NCI-H2196 (cell line): Measurements from ENCODE around the gene CX3CL1.

ENCODE experiments used
- DNase-seq: peaks from one replicate; lab custom pipeline; 2025; ENCODE audit not compliant: unreplicated experiment; lab: John Stamatoyannopoulos, UW

CX3CL1 gene

DNA sequence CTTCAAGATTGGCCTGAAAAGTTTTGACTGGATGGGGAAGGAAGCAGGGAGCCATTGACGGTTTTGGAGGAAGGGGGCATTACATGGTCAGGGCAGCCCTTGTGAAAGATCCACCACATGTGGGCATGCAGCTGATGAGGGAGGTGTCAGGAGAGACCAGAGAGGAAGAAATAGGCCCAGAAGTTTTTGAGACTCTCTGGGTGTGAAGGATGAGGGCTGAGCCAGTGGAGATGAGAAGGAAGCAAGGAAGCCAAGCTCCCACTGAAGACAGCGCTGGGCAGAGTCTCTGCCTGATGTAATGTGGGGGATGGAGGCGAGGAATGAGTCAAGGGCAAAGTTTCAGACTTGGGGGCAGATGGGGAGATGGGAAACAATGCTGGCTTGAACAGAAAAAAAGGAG lies 32.8 kb downstream of the CX3CL1 start:
- DNase-seq, result no peak

DNA sequence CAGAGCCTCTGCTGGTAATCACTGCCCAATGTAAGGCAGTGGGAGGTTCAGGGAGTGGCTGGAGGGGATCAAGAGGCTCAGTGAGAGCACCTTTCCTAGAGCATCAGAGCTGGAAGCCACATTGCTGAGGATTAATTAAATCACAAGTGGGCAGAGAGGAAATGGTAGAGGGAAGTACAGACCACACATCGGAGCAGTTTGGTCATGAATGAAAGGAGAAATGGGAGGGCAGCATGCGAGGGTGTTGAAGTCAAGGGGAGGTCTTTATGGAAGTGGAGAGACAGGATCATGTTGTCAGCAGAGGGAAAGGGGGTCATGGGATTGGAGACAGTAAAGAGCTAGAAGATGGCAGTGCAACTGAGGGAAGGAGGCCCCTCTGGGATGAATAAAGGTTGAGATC lies 34.6 kb downstream of the CX3CL1 start:
- no peak for DNase-seq

- no peak for DNase-seq
These were observed 35.4 kb downstream of the CX3CL1 start for GRCh38 chr16:57407521-57408353.

- no peak for DNase-seq
These were observed 36.8 kb downstream of the CX3CL1 start for GRCh38 chr16:57409065-57409464.

- peak; percentile 21 for DNase-seq
These were observed 37.7 kb downstream of the CX3CL1 start for GRCh38 chr16:57409870-57410587.

GRCh38 chr16:57411362-57411976 lies 39.2 kb downstream of the CX3CL1 start:
- no peak for DNase-seq

DNA sequence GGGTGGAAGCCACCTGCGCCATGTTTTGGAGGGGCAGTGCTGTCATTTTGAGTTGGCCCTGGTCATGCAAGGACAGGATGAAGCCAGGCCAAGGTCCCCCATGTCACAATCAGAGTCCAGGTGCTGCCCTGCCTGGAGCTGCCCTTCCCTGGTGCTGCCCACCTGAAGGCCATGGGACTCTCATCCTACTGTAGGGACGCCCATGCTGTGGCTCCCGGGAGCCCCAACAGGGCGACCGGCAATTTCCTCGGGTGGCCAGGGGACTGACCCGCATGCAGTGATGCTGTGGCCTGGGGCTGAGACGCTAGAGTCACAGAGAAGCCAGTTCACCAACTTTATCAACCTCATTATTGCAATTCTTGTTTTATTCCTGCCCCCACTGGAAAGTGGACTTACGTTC lies 40.3 kb downstream of the CX3CL1 start:
- no peak for DNase-seq

DNA sequence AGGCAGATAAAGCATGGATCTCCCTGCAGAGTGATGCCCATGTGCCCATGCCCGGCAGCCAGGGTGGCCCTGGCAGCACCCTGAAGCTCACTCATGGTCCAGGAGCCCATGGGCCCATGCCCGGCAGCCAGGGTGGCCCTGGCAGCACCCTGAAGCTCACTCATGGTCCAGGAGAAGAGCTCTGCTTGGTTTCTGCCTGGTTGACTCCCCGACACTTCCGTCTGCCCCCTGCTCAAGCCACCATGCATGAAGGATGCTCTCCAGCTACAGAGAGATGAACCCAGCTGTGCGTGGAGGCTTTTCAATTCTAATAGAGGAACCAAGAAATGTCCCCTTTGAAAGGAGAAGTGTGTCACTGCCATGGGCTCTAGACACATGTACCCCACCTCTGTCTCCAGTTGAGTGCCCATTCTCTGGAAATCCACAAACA lies 41.0 kb downstream of the CX3CL1 start:
- no peak for DNase-seq

DNA sequence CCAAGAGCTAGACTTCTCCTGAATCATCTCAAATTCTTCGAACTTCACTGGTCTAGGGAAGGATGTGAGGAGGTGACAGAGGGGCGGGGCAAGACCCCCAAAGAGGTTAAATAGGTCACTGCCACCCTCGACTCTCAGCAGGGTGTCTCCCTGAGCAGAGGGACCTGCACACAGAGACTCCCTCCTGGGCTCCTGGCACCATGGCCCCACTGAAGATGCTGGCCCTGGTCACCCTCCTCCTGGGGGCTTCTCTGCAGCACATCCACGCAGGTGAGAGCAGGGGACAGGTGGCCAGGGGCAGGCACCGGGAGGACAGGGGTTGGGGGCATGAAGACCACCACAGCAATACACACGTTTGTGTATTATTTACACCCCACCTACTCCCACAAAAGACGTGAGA lies 41.4 kb downstream of the CX3CL1 start:
- DNase-seq, result no peak

- DNase-seq, result no peak
These were observed 43.8 kb downstream of the CX3CL1 start for GRCh38 chr16:57416084-57416483.

DNA sequence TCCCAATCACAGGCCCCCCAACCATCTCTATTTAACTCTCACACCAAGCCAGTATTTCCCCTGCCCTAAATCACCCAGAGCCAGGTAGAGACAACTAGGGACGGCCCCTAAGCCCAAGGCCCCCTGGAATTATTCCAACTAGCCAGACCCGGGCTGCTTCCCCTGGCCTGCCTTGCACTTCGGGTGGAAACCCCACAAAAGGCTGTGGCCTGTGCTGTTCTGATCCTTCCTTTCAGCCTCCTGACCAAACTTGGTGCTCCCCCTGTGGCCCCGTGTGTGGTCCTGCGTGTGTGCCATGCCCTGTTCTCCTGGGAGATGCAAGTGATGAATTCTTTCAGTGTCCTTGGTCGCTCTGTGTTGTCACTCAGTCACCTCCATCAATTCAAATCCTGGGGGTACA lies 47.2 kb downstream of the CX3CL1 start:
- no peak for DNase-seq

DNA sequence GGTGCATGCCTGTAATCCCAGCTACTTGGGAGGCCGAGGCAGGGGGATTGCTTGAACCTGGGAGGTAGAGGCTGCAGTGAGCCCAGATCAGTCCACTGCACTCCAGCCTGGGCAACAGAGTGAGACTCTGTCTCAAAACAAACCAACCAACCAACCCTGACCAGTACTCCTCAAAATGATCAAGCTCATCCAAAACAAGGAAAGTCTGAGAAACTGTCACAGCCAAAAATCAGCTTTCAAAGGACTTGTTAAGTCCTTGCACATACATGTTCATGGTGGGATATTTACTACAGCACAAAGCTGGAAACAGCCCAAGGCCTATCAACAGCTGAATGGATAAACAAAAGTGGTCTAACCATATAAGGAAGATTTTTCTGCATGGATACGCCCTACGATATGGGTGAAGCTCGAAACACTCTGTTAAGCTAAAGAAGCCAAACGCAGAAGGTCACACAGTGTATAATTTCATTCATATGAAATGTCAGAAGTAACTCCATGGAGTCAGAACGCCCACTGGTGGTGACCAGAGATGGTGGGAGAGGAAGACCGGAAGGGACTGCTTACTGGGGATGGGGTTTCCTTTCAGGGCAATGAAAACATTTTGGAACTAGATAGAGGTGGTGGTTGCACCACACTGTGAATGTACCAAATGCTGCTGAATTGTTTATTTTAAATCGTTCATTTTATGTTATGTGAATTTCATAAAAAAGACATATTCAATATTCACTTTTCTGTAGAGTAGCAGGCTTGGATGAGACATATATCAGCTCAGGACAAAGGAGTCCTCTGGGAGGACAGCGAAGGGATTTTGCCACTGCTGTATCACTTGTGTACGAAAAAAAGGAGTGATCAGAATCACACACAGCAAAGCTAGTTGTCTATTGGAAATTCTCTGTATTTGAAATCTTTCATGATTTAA lies 50.0 kb downstream of the CX3CL1 start:
- DNase-seq, result no peak

DNA sequence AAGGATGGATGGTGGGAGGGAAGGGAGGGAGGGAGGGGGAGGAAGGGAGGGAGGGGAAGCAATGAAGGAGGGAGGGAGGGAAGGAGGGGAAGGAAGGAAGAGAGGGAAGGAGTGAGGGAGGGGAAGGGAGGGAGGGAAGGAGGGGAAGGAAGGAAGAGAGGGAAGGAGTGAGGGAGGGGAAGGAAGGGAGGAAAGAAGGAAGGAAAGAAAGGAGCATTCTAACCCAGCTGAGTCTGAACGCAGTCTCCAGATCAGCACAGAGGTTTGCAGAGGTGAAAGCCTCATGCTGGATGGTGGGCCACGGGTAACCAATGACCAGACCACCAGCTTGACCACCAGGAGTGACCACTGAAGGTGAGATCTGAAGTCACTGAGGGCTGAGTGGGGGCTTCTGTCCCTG lies 50.9 kb downstream of the CX3CL1 start:
- DNase-seq, result no peak

DNA sequence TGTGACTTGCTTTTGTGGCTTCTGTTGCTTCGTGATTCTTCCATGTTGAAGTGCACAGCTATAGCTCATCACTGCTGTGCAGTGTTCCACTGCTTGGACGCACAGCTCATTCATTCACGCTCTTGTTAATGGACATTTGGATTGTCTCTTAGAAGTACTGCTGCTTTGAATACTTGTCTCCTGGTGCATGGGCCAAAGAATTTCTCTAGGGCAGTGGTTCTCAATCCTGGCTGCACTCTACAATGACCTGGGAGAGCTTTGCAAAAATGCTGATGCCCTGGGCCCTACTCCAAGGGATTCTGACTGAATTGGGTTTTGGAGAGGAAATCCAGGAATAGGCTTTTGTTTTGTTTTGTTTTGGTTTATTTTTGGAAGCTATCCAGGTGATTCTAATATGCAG lies 52.3 kb downstream of the CX3CL1 start:
- DNase-seq, result no peak

DNA sequence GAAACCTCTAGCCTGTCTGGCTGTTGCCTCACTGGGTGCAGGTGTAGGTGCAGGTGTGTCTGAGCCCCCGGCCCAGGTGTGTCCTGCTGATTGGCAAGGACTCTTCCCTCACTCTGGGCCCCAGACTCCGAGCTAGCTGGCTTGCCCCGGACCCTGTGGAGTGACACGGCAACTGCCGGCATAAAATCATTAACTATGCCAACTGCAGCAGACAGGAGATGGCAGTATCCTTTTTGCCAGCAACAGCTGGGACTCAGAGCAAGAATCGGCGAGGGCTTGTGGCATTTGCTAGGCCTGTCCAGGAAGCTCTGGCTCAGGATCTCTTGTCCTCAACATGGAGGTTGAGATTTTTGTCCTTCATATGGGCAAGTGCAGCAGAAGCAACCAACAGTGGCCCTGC lies 54.1 kb downstream of the CX3CL1 start:
- no peak for DNase-seq

DNA sequence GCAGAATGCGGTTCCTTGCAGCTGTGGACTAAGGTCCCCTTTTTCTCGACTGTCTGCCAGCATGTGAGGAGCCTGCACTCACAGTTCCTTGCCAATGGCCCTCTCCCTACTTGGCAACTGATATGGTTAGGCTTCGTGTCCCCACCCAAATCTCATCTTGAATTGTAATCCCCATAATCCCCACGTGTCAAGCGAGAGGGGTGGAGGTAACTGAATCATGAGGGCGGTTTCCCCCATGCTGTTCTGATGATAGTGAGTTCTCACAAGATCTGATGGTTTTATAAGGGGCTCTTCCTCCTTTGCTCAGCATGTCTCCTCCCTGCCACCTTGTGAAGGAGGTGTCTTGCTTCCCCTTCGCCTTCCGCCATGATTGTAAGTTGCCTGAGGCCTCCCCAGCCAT lies 55.0 kb downstream of the CX3CL1 start:
- no peak for DNase-seq

GRCh38 chr16:57427824-57428223 lies 55.5 kb downstream of the CX3CL1 start:
- no peak for DNase-seq

DNA sequence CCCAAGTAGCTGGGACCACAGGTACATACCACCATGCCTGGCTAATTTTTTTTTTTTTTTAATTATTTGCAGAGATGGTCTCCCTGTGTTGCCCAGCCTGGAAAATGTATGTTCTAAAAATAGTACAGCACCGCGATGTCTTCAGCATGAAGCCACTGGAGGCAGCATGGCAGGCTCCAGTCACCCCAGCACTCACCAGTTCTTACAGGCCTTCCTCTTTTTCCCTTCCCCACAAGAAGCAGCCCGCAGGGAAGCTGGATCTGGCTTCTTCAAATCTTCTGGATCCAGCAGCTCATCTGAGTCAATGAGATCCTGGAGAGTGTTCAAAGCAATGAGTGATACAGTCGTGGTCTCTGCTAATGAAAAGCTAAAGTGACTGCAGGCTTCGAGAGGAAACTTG lies 58.7 kb downstream of the CX3CL1 start:
- no peak for DNase-seq

- DNase-seq, result no peak
These were observed 60.2 kb downstream of the CX3CL1 start for GRCh38 chr16:57432505-57432904.

DNA sequence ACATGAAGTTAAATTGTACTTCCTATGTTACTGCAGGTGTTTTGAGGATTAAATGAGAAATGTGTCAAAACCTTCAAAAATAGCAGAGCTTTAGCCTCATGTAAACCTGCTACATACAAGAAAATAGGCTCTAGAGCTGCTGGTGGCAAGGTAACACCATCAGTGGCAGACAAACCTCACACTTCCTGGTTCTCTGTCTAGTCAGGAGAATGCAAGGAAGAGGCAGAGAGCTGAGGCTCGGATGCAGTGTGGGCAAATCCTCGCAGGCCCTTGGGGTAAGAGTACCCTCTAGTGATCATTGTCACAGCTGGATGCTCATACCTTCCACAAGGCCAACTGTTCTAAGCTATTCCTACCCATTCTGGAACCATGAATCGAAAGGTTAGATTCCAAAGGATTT lies 60.7 kb downstream of the CX3CL1 start:
- DNase-seq, result no peak

- no peak for DNase-seq
These were observed 61.7 kb downstream of the CX3CL1 start for GRCh38 chr16:57434003-57434402.
